HG02870 (cell line): ENCODE measurements around the gene UROC1.

Experiments
- ATAC-seq: cut with Tn5 transposase; IDR thresholded peaks from one replicate; pipeline ENCODE4 v1.9.1; 2021; ENCODE audit warnings: mild to moderate bottlenecking, moderate library complexity; ENCODE audit not compliant: unreplicated experiment

Gene UROC1

DNA sequence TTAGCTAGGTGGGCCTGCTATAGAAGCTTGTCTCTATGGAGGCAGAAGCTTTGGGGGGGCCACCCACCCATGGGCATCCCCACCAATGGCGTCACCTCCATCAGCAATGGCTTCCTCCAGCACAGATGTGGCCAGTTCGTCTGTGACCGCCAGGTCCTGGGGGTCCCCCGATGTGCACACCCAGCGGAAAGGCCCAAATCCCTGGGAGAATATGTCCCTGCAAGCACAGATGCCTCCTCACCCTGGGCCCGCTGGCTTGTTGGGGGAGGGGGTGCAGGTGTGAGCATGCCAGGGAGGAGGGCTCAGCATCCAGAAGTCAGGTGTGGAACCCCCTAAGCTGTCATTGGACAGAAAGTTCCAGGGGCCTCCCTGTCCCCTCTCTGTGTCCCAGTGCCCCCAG is 19.6 kb downstream of the UROC1 start:
- ATAC-seq: no peak

DNA sequence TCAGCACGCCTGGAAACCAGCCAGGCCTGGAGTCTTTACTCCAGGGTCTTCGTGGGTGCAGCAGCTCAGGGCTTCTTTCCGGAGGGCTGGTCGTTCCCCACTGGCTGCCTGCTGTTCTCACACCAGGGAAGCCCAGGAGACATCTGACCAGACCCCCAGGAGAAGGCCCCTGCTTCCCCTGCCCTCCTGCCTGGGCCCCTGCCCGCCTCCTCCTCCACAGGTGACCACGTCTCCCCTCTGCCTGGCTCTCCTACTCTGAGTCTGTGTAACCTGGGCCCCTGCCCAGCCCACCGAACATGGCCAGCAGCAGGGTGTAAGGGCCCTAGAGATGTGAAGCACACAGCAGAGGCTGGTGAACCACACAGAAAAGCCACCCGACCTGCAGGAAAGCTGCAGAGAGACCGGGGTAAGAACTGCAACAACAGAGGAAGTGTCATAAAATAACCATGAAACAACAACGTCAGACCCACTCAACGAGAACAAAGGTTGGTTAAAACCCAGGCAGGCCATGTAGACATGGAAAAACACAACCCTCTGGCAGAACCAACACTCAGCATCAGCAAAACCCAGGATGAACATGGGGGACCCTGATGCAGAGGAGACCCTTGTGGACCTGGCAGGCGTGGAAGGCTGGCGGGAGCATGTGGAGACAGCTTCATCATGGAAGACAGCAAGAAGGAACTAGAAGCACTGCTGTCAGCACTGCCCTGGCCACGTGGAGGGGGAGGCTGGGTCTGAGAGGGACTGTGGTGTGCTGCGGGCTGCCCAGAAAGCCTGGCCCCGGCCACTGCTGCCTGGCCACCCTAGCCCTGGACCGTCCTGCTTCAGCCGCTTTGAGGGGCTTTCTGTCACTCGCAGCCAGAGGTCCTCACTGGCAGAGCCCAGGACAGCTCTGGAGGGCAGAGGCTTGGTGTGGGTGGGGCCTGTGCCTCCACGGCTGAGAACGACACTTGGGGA is 20.4 kb downstream of the UROC1 start:
- no peak for ATAC-seq

DNA sequence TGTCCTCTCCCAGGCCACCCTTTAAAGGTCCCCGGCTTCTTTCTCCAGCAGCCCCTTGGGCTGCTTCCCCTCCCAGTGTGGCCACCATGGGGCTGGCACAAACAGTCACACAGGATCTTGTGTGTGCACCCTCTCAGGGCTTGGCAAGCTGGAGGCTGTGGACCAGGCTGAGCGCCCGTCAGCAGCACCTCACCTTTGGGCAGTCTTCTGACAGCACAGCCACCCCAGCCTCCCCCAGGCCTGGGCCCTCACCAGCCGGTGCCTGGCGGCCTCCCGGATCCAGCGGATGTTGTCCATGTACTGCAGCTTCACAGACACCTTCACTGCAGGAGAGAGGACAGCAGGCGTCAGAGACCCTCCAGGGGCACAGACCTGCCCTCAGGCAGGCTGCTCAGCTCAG is 21.8 kb downstream of the UROC1 start:
- ATAC-seq: no peak

DNA sequence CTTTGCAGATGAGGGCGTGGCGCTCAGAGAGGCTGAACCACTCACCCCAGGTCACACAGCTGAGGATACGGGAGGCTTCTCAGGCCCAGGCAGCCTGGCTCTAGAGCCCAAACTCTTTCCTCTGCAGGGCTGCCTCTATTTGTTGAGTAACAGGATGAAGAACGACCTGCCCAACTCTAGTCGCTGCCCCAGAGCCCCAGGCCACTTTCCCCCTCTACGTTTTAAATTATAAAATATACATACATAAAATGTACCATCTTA is 22.7 kb downstream of the UROC1 start:
- no peak for ATAC-seq

DNA sequence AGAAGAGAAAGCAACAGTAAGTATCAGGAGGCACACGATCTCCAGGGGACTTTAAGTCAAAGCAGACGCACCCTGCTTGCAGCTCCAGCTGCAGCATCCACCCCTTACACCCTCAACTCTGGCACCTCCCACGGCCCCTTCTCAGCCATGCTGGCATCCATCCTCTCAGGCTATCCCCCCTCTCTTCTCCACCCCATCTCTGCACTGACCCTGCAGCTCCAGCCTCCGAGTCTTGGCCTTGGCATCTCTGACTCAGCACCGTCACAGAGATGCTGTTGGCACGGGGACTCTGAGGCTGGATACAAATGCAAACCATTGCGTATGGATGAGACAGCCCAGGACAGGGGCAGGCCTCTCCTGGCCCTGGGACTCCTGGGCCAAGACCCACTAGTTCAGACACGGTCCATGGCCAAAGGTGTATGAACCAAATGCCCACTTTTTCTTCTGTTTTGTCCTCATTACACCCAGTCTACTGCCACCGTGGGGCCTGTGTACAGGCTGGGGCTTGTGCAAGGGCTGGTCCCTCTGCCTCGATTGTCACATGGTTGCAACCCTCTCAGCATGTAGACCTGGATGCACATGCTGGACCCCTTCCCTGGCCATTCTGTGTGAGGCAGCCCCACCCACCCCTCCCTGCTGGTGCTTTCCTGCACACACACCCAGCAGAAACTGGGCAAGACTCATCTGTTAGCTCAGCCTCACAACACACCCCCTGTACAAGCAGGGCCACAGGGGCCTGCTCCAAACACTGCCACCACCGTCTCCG is 23.2 kb downstream of the UROC1 start:
- ATAC-seq: no peak

DNA sequence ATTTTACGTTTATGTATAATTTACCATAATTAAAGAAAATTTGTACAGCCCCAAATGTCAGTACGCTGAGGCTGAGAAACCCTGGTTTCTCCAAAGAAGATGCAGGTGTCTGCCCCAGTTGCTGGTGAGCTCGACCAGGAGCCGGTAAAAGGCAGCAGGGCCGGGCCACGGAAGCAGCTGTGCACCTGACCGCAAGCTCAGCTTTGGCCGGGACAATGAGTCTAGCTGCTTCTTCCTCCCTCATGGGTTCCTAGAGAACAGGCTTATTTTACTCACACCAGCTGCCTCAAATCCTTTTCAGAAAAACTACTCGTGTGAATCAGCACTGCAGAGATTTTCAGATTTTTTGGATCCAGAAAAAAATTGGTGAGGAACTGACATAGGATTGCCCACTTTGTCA is 23.8 kb downstream of the UROC1 start:
- no peak for ATAC-seq

DNA sequence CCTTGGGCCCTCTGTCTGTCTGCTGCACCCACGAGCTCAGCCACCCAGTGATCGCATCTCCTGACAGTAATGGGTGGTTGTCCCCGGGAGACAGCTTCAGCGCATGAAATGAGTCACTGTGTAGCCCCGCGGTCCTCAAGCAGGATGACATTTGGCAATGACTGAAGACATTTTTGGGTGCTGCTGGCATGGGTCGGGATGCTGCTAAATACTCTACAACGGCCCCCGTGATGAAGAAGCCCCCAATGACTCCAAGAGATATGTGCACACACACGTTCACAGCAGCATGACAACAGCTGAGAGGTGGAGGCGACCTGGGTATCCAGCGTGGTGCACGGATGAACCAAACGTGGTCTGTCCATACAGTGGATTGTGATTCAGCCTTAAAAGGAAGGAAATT is 24.5 kb downstream of the UROC1 start:
- no peak for ATAC-seq

DNA sequence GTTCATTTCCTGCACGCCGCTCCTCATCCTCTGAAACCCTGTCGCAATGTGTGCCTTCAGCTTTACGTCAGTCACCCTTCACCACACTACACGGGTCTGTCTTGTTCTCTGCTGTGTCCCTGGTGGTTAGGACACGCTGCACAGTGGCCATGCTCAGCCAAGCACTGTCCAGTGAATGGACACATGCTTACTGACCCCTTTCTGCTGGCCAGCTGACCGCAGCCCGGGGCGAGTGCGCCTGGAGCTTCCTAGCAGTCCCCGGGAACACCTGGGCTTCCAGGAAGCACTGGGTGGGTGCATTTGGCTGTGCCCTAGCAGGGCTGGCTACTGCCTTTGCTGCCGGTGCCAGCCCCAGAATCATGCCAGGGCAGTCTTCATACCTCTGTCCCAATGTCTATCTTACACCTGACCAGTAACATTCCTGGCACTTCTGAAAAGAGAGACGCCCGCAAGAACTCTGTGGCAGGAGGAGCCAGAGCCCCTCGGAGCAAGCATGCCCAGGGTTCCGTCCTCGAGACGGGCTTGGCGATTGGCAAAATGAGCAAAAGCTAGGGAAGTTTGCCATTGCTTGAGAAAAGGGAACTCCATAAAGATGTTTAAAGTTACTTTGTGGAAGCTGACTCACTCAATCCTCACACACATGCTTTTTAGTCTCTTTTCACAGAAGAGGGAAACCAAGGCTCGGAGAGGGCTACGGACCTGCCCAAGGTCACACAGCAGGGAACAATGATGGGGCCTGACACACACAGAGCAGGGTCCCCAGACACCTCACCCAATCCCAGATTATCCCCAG is 26.2 kb downstream of the UROC1 start:
- ATAC-seq: no peak

DNA sequence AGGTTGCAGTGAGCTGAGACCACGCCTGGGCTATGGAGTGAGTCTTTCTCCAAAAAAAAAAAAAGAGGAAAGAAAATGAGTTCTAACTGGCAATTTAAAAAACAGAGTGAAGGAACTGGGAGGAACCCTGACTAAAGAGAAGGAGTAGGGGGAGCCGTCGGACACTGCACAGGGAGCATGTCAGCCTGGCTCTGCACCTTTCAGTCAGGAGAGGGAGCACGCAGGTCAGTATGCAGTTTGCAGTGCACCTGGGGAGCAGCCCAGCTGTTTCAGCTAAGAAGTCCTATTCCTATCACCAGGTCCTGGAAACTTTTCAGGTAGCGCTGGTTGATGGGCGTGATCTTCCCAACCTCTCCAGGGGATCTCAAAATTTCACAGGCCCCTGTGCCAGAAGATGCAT is 27.0 kb downstream of the UROC1 start:
- ATAC-seq: no peak

DNA sequence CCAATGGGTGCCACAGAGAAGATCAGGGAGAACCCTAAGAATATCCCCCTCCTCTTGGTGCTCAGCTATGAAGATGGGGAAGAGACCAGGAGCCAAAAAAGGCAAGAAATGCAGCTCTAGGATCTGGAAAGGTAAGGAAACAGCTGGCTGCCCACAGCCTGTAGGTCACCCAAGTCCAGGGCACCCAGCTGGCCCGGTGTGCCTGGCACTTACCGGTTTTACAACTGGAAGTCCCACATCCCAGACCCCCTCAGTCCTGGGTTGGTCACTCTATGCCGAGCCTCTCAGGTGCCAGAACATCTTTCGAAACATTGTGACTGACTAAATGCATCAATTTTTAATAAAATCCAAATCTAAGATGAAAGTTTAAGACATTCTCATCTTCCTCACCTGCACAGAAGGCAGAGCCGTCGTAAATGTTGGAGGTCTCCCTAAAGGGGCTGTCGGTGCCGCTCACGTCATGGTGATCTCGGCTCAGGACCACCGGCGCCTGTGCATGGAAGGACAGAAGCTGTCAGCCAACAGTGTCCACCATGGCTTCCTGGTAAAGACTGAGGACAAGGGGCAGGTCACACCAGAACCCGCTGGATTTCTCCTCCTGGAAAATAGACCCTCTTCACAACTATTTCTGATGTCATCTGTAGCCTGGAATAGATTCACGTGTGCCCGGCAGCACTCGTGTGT is 28.5 kb downstream of the UROC1 start:
- ATAC-seq: no peak

DNA sequence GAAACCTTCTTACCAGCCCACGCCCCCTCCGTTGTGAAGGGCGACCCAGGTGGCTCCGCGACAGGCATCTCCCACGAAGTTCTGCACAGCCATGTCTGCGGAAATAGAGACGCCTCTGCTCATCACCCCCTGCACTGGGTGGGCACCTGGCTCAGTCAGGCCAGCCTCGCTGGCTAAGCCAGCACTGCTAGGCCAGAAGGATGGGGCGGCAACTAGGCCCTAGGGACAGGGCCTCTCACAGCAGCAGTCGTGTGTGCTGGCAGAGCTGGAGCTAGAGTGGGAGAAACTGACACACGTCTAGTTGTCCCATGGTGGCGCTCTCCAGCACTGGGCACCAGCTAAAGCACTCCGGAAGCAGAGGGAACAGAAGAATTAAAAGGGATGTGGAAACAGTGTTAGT is 29.4 kb downstream of the UROC1 start:
- ATAC-seq: no peak

DNA sequence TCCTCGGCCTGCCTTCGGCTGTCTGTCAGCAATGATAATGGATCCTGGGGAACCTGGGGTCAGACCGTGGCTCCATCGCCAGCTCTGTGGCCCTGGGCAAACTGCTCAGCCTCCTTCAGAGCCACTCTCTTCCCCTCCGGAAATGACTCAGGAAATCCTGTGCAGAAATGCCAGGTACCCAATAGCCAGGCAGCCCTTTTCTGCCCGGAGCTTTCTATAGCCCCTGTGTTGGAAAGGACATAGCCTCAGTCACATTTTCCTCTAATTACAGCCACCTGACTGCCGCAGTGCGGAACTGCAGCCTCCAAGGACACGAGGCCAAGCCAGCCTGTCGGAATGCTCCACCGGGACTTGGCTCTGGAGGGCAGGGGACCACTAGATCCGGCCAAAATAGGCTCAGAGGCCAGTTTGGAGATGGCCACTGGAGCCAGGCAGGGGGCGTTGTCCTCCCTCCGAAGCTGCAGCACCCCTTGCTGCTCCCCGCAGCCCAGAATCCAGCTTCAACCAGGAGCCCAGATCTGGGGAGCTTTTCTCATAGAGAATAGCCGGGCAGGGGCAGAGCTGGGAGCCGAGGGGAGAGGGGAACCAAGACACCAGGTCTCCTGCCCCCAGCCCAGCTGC is 30.3 kb downstream of the UROC1 start:
- no peak for ATAC-seq

DNA sequence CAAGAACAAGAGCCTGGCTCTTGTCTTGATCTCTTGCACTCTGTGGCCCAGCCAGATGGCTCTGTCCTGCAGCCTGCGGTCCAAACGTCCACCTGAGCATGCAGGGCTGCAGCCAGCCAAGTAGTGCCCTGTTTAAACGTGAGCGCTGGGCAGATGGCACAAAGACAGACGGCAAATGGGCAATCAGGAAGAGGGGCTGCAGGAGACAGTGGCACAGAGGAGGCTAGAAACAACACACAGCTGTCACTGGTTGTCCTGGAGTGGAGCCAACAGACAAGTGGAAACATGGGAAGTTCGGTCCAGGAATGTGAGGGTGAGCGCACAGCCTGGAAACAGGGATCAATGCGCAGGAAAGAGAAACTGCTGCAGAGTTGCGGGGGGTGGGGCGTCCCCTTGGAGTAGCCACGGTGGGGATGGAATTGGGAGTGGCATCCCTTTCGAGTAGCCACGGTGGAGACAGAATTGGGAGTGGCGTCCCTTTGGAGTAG is 31.2 kb downstream of the UROC1 start:
- ATAC-seq: no peak

DNA sequence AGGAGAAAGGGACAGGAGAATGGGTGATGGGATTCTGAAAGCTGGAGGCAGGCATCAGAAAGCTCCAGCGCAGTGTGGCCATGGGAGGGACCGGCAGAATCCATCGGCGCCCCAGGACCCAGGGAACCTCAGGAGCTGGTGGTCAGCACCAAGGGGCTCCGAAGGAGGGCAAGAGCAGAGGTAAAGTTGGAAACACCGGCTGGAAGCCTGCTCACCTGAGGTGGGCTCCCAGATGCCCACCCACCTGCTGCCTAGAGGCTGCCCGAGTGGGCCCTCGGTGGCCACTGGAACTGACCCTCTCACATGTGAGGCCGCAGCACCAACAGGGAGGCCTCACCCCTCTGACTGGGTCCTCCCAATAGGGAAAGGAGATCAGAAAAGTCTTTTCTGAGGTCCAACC is 31.6 kb downstream of the UROC1 start:
- ATAC-seq: no peak

DNA sequence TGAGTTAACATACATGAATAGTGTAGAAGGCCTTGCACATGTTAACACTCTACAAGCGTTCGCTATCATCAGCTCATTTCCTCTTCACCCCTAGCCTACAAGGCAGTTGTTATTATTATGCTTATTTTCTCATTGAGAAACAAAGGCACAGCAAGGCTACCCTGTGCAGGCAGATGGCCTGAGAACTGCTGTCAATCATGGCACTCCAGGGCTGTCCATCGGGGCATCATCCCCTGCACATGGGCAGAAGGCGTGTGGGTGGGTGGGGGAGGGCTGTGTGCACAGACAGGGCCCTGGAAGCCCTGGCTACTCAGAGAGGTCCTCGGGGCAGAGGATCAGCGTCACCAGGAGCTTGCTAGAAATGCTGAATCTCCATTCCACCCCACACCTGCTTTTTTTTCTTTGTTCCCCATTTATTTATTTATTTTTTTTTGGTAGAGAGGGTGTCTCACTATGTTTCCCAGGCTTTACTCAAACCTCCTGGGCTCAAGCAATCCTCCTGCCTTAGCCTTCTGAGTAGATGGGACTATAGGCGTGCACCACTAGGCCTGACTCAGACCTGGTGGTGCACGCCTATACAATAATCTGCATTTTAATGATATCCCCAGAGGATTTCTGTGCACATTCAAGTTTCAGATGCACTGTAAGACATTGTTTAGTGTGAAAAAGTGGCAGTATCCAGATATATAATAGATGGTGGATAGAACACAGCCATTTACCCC is 32.2 kb downstream of the UROC1 start:
- ATAC-seq: no peak

DNA sequence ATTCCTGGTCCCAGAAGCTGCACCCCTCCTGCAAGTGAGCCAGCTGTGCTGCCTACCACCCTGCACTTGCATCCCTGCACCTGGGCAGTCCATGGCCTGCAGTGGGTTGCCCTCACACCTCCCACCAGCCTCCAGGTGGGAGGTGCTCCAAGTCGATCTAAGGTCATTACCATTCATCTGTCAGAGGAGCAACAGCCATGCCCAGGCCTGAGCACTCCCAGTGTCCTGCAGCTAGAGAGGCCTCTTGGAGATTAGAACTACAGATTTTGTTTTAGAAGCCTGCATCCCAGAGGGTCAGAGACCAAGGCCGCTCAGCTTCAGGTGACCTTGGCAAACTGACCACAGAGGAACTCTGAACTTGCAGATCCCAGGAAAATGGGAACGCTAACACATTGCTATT is 32.9 kb downstream of the UROC1 start:
- no peak for ATAC-seq

DNA sequence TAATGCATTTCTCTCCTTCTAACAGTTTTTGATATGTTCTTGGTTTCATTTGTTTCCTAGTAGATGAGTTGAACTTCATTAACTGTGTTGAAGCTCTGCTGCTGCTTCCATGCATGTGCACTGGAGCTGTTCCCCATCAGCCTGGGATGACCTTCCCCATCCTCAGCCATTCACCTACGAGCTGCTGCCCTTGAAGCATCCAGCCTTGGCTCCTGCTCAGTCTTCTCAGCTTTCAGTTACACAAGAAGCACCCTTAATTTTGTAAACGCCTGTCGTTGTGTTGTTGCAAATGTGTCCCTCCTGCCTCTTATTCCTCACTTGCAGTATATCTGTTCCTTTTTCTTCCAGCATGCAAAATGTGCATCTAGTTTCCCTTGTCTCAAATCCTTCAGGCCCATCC is 33.4 kb downstream of the UROC1 start:
- no peak for ATAC-seq

DNA sequence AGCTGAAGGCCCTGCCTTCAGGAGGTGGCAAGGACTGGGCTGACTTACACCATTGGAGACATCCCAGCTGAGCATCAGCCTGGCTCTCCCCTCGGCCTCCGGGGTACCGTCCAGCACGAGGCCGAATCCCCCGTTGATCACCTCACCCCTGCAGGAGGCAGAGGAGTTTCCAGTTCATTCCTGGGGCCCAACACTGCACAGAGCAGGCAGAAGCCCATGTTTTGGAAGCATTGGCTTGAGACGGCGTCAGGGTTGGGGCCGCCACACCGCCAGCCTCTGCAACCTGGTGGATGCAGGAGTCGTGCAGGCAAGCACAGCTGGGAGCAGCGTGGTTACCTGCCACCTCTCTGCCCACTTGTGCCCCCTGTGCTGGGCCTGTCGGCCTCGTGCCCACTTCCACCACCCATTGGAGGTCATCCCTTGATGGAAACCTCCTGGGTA is 34.2 kb downstream of the UROC1 start:
- no peak for ATAC-seq

DNA sequence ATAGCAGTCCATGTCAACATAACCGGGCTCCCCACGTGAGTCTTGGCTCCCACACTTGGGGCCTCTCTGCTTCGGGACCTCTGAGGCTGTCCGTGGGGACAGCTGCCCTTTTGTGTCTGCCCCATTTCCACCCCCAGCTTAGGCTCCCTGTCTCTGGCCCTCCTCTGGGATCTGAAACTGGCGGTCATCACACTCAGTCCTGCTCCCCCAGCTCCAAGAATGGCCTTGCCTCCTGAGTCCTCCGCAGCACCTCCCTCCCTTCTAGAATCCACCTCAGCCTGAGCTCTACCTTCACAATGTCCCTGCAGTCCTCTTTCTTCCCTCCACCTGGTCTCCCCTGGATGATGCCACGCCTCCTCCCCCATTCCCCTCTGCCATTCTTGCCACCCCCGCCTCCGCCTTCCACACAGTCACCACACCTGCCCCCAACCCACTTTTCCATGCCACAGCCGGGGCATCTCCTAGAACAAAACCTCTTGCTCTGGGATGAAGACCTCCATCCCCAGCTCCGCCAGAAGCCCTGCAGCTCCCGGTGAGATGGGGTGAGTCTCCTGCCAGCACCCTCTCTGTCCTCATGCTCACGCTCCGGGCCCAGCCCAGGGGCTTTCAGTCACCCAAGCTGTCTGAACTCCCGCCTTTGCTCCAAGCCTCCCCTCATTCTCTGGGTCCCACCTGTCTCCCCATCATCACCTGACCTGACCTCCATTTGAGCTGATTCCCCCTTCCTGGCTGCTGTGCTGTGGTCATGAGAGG is 34.9 kb downstream of the UROC1 start:
- no peak for ATAC-seq
